Fibroblast of skin of right biceps (primary cell): ENCODE measurements around the gene WFIKKN1.

Experiments used
- DNase-seq: peaks from one replicate; pipeline ENCODE4 v3.0.0-alpha.2; 2013

Gene WFIKKN1

DNA sequence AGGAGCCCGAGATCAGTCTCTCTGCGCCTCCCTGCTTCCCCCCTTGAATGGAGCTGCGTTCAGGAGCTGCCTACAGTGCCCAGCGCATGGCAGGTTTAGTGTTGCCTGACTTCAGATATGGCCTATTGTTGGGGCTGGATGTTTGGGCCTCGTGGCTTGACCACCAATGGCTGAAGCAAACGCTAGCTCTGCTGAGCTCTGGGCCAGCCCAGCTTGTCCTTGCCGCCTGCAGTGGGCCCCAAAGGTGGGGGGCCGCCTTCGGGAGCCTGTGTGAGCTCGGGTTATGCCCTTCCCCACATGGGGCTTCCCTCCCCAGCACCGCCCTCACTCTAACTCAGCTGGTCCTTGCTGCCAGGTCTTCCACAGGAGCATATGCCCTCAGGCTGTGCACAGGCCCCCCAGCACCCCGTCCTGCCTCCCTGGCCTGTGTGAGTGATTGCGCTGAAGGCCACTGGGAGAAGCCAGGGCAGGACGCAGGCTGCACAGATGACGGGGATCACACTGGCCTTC, 7.3 kb downstream of the WFIKKN1 start:
- no peak for DNase-seq

DNA sequence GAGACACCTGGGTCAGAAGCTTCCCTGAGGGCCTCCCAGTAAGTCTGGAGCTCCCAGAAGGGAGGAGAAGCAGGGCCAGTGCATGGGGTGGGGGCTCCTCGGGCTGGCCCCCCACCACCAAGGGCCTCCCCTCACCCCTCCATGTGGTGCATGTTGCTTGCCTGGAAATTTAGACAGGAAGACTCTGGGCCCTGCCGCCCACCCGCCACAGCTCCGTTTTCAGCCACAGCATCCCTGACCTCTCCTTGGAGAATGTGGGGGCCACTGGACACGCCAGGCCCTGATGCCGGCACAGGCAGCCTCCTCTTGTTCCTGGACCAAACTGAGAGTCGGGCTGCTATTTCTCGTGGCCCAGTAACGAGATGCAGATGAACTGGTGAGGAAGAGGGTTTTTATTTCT, 8.1 kb downstream of the WFIKKN1 start:
- no peak for DNase-seq

DNA sequence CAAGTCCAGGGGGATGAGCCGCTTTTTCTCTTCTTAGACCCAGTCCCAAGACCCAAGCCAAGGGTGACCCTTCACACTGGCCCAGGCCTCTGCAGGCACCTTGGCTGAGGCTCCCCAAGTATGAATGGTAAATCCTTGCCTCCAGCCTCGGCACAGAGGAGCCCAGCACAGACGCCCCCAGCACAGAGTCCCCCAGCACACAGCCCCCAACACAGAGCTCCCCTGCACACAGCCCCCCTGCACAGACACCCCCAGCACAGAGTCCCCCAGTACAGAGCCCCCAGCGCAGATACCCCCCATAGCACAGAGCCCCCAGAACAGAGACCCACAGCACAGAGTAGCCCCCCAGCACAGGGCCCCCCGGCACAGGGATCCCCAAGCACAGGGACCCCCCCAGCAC, 9.8 kb downstream of the WFIKKN1 start:
- no peak for DNase-seq

DNA sequence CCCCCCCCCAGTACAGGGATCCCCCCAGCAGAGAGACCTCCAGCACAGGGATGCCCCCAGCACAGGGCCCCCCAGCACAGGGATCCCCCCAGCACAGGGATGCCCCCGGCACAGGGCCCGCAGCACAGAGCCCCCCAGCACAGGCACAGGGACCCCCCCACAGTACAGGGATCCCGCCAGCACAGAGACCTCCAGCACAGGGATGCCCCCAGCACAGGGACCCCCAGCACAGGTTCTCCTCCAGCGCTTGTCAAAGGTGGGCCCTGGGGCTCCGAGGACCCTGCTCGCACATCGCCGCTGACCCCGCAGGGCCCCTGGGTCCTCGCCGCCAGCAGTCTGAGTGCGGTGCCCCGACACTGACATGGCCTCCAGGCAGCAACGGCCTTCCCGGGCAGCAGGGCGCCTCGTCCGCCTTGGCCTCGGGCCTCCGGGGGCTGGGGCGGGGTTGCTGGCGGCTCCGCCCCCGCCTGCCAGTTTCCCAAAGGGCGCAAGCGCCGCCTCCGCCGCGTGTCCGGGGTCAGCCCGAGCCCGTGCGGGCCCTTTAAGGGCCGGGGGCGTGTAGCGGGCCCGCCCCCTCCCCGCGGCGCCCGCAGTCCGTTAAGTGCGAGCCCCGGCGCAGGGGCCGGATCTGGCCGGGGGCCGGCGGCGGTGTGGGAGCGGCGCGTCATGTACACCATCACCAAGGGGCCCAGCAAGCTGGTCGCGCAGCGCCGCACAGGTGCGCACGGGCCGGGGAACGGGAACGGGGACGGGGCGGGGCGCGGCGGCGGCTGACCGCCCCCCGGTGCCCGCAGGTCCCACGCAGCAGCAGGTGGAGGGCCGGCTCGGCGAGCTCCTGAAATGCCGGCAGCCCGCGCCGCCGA, 10.8 kb downstream of the WFIKKN1 start, which contains the start of gene MCRIP2:
MCRIP2 (plus strand) TSS at position 503 of the 863 bp plus-strand sequence; CDS start at position 667, 164 bp downstream.
- peak; percentile 64 for DNase-seq

DNA sequence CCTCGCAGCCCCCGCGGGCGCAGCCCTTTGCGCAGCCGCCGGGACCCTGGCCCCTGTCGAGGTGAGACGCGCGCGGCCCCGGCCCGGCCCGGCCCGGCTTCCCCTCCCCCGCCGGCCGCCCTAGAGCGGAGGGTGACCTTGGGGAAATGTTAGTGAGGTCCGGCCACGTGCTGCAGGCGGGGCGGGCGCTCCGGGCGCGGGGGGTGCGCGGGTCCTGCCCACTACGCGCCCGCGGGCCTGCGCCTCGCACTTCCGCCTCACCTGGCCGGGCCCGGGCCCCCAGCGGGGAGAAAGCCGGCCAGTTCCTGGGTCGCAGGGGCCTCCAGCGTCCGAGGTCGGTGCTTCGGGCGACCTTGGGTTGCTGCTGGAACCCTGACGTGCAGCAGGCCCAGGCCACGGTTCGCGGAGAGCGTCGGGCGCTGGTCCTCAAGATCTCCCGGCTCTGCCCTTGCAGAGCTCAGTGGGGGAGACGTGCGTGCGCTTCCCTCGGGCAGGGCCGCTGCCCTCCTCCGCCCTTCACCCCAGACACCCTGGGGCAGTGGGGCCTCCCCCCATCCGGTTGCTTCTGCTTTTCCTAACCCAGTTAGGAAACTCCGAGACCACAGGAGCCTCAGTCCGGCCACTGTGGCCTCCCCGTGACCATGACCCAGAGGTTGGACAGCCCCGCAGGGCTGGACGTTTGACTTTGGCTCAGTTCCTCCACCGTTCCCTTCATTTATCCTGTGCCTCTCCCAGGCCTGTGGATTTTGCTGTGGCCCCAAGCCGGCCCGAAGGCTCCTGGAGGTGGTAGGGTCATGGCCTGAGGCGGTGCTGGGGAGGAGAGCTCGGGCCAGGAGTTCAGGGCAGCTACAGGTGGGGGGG, 11.6 kb downstream of the WFIKKN1 start:
- DNase-seq: no peak

DNA sequence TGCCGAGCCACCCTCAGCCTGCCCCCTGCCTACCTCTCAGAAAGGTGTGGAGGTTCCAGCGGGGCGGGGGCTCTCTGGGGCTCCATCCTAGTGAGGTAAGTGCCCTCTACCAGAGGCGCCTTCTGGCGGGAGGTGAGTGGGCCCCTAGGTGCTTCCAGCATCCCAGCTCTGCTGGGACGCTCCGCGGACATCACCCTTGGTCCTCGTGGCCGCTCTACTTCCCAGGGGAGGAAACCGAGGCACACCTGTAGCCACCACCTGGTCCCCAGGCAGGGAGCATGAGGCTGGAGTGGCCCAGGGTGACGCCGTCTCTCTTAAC, 12.2 kb downstream of the WFIKKN1 start:
- DNase-seq: no peak

DNA sequence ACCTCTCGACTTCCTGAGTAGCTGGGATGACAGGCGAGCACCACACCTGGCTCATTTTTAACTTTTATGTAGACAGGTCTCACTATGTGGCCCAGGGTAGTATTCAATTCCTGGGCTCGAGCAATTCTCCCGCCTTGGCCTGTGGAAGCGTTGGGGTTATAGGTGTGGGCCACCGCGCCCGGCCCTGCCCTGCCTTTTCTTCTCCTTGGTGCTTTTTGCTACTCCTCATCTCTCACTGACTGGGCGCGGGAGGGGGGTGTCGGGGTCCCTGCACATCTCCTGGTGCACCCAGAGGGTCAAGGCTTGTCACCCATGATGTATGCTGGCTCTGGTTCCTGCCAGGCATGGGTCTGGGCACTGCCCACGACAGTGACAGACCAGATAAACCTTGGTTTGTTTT, 13.8 kb downstream of the WFIKKN1 start:
- no peak for DNase-seq

DNA sequence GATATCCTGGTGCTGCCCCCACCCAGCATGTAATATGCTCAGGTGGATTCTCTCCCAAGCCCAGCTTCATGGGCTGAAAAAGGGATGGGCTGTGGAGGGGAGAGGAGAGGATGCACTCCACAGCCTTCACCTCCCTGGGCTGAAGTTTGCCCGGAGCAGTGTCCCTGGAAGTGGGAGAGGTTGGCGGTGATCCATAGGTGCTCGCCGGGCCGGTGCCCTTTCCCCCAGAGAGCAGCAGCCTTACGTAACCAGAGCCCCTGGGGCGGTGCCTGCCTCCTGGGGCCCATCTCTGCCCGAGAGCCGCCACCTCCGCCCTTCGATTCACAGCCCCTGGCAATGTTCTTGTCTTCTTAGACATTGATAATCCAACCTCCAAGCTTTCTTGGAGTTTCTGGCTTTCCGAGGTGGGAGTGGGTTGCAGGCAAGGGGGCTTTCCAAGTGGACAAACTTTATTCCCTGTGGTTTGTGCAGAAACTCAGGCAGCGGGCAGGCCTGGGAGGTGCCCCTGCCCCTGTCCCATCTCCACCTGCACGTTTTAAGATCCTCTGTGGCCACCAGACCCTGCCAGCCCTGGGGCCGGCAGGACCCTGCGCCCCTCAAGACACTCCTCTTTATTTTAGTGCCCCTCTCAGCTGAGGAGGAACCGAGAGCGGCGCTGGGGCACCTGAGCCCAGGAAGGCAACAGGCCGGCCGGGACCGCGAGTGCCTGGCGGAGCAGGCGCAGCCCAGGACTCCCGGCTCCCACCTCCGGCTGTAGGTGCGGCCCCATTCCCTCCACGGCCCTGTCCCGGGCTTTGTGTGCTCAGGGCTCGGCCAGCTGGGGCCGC, 15.3 kb downstream of the WFIKKN1 start:
- DNase-seq: no peak

DNA sequence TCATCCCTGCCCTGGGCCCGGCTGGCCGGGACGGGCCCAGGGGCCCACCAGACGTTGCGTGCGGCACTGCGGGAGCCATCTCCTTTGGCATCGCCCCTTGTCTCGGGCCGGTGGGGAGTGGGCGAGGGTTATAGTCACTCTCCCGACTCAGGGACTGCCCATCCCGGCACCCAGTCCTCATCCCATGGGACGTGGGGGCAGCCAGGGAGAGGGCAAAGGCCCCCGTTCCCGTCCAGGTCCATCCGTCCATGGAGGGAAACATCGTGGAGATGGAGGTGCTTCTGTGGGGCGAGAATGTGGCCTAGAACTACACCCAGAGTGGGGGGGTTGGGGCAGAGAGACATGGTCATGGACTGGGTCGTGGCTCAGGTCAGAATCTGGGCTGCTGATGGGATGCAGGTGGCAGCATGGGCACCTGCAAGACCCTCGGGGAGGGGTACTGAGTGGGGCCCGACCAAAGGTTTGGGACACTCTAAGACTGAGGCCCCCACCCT, 15.9 kb downstream of the WFIKKN1 start:
- no peak for DNase-seq

DNA sequence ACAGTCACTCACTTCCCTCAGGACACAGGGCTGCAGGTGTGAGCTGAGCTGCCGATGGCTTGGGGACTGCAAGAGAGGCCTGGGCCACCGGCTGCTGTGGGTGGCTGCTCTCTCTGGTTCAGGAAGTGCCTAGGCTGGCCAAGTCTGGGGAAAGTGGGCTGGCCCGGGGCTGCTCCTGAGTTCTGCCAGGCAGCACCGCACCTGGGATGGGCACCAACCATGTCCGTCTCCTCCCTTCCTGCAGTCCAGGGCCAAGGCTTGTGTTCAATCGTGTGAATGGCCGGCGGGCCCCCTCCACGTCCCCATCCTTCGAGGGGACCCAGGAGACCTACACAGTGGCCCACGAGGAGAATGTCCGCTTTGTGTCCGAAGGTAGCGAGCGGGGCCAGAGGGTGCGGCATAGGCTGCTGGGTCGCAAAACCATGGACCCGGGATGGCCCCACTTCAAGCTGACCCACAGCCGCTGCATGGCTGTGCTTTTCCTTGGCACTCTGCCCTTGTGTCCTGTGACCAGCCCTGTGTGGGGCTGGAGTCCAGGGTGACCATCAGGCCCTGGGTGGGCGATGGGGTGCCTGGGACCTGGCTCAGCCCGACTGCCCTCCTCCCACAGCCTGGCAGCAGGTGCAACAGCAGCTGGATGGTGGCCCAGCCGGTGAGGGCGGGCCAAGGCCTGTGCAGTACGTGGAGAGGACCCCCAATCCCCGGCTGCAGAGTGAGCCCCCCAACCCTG, 16.6 kb downstream of the WFIKKN1 start:
- no peak for DNase-seq

DNA sequence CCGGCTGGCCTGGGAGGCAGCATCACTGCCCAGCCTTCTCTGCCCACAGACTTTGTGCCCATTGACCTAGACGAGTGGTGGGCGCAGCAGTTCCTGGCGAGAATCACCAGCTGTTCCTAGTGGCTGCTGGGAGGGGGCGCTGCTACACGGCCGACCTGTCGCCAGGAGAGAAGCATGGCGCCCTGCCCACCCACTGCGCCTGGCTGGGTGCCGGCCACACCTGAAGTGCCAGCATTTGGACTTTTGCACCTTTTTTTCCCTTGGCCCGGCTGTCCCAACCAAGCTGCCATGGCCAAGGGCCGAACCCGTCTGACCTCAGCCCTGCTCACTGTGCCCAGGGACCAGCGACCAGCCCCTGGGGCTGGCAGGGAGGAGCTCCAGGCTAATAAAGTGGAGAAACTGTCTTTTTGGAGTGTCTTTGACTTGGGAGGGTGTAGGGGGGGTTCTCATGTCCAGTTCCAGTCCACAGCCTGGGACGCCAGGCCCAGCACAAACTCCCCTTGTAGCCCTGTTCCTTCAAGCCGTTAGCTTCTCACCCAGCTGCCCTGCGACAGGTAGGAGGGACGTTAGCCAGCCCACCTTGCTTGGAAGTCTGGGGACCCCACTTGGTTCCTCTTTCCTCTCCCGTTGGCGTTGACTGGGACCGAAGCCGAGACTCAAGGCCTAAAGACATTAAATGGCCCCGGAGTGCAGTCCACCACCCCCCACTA, 17.4 kb downstream of the WFIKKN1 start:
- DNase-seq: peak; percentile 22

DNA sequence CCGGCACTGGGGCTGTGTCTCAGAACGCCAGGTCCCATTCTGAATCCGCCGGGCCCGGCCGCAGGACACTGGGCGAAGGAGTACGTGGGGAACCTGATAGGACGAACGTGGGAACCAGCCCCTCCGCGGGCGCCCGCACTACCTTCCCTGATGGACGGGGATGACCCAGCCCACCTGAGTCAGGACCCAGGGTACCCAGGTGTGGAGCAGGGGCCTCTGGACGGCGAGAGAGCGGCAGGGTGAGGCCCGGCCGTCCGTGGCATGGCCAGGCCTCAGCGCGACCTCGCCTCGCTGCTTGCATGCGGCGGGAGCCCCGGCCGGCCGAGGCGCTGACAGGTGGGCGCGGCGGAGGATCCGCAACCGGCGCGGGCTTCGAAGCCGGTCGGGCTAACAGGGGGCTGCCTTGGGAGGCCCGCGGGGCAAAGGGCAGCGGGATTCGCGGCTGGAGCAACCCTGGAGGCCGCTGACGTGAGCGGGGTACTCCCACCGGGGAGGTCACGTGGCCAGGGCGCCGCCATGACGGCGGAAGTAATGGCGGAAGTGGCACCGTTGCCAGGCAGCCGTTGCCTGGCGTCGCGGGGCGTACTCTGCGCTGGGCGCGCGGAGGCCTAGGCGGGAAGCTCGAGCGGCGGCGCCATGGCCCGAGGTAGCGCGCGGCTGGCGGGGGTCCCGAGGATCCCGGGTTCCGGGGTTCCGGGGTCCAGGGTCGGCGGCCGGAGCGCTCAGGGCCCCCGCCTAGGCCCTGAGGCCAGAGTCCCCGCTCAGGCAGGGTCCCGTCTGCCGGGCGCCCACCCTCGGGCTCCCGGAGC, 18.2 kb downstream of the WFIKKN1 start, which contains the start of gene WDR90:
WDR90 (plus strand) TSS at position 585 of the 809 bp plus-strand sequence; CDS start at position 637, 52 bp downstream.
- peak; percentile 91 for DNase-seq

DNA sequence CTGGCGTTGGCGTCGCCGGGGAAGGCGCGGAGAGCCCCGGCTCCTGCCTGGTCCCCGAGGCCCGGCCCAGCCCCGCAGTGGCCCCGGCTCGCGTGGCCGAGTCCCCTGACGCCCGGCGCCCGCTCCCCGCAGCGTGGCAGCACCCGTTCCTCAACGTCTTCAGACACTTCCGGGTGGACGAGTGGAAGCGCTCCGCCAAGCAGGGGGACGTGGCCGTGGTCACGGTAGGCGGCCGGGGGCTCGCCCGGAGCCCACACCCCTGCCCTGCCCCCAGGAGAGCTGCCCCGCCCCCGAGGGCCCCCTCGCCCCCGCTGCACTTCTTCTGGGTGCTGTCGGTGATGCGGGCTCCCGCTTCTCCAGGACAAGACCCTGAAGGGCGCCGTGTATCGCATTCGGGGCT, 18.8 kb downstream of the WFIKKN1 start:
- DNase-seq: no peak

DNA sequence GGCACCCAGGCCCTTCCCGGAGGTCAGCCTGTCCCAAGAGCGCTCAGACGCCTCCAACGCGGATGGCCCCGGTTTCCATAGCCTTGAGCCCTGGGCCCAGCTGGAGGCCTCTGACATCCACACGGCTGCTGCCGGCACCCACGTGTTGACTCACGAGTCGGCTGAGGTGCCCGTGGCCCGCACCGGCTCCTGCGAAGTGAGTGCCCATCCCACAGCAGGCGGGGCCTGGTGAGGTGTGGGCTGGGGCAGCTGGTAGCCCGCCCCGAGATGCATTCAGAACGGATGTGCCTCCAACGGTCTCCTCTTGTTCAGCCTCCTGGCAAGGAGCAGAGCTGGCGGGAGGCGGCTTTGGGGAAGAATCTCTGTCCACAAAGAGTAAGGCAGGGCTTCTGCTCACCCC, 21.1 kb downstream of the WFIKKN1 start:
- no peak for DNase-seq

DNA sequence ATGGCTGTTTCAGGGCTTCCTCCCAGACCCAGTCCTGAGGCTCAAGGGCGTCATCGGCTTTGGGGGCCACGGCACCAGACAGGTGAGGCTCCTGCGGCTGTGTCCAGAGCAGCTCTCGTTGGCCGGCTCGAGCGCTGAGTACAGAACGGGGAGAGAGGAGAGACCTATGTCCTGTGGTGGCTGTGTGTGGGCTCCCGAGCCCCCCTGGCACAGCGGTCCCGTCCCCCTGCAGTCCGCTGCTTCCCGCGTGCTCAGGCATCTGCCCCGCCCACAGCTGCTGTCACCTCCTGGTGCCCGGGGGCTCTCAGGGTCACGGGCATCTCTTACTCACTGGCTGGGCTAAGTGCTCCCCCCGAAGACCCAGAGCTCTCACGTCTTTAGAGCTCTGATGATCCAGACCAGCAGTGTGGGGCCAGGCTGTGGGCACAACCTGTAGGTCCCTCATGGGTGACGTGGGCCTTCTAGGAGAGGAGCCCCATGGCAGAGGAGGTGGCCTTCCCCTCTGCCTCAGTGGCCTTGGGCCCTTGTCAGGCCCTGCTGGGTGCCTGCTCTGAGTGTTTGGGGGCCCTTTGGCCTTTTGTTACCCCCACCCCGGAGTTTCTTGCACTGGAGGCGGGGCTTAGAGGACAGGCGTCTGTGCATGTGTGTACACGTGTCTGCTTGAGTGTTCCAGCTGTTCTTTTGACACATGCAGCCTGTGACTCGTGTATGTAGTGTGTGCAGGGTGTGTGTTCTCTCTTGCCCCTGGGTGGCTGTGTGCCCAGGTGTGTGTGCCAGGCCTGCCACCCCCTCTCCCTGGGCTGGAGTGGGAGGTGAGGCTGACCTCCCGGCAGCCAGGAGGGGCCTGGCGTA, 21.9 kb downstream of the WFIKKN1 start:
- no peak for DNase-seq

DNA sequence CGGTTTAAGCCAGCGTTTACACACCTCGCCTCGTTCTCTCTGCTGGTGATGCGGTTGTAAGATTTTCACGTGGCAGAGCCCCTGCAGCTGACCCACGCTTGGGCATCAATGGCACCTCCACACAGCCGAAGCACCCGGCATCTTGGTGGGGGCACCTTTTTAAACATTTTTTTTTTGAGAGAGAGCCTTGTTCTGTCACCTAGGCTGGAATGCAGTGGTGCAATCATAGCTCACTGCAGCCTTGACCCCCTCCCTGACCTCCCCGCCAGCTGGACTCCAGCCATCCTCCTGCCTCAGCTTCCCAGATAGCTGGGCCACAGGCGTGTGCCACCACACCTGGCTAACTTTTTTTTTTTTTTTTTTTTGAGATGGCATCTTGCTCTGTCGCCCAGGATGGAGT, 23.2 kb downstream of the WFIKKN1 start:
- DNase-seq: no peak

DNA sequence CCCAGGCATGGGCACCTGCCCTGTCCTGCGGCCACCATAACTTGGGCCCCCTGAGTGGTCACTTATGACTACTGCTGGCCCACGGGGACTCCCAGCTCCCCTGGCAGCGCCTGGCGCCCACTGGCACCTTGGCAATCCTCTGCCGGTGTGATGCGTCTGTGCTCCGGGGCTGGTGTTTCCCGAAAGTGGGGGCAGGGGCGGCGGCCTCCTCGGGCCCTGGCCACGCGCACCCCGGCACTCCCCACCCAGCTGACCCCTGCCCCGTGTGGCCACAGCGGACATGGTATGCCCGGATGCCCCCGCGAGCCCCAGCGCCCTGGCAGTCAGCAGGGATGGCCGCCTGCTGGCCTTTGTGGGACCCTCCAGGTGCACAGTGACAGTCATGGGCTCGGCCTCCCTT, 26.7 kb downstream of the WFIKKN1 start:
- no peak for DNase-seq

DNA sequence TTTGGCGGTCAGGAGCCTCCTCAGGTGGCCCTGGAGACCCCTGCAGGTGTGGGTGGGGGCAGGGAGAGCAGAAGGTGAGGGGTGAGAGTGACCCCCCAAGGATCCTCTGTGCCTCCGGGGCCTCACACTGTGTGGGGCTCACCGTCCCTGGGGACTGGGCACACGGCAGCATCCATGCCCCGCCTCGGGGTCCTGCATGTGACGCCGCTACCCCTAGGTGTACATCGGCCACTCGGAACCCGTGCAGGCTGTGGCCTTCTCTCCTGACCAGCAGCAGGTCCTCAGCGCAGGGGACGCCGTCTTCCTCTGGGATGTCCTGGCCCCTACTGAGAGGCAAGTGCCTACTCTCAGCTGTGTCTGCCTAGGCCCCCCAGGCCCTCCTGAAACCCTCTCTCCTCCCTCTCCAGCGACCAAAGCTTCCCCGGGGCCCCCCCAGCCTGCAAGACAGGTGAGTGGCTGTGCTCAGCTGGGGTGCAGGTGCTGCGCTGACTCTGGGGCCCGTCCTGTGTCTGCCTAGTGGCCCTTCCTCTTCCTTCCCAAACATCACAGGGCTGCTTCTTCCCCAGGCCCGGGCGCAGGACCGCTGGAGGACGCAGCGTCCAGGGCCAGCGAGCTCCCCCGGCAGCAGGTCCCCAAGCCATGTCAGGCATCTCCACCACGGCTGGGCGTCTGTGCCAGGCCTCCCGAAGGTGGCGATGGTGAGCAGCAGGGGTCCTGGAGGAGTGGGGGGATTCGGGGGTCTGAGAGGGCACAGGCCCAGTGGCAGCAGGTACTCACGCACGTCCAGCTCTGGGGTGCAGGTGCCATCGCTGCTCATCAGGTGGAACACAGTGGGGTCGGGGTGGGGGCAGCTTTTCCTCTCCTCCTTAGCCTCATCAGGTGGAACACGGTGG, 28.1 kb downstream of the WFIKKN1 start:
- no peak for DNase-seq
